ENCODE data around the gene IP6K1. TPM values are rescaled to one million over a fixed set of nuclear protein-coding genes. Genes with fewer than 3 reads are reported as not detected.
A peak's percentile ranks its signal among the peaks of the same experiment; 100 is the strongest.

IP6K1 gene
- total RNA-seq, 1 experiment from 2014 or later, result 30.3 TPM

- Histone ChIP-seq H3K4me3 (peak overlapping the region; percentile 84), H3K4me1 (no peaks in the 10 kb centered on the region), H3K9me3 (replicated peaks) (no peaks in the 10 kb centered on the region), H3K36me3 (no peaks in the 10 kb centered on the region; the same call in 1 of the 2 replicates), H3K27me3 (no peaks in the 10 kb centered on the region), H3K27ac (peak overlapping the region; percentile 83)
- DNase-seq, result no peak
Measured at GRCh38 chr3:49674497-49674983, 111.8 kb downstream of the IP6K1 start.

Other genes with a start within 250 kb of the IP6K1 start
- 0.08 and 0.14 TPM in 2 replicates for gene BSN, start 232.1 kb downstream of the IP6K1 start, total RNA-seq (2014; rRNA removed; shearing (Covaris generic))
- 61.8 and 63.0 TPM in 2 replicates for gene APEH, start 112.2 kb downstream of the IP6K1 start, total RNA-seq (2014; rRNA removed; shearing (Covaris generic))
- 0.84 and 3.3 TPM in 2 replicates for gene MST1, start 97.1 kb downstream of the IP6K1 start, total RNA-seq (2014; rRNA removed; shearing (Covaris generic))
- 12.0 and 12.3 TPM in 2 replicates for gene RNF123, start 97.0 kb downstream of the IP6K1 start, total RNA-seq (2014; rRNA removed; shearing (Covaris generic))
- gene AMIGO3, start 66.9 kb downstream of the IP6K1 start, total RNA-seq (2014; rRNA removed; shearing (Covaris generic)), result 3.9 and 4.2 TPM in 2 replicates
- gene GMPPB, start 62.6 kb downstream of the IP6K1 start, total RNA-seq (2014; rRNA removed; shearing (Covaris generic)), result 12.9 and 14.6 TPM in 2 replicates
- gene CDHR4, start 13.3 kb upstream of the IP6K1 start, total RNA-seq (2014; rRNA removed; shearing (Covaris generic)), result not detected in 2 replicates
- 0.20 and 0.61 TPM in 2 replicates for gene INKA1, start 16.7 kb upstream of the IP6K1 start, total RNA-seq (2014; rRNA removed; shearing (Covaris generic))
- gene UBA7, start 27.4 kb upstream of the IP6K1 start, total RNA-seq (2014; rRNA removed; shearing (Covaris generic)), result 0.85 and 0.99 TPM in 2 replicates
- 14.5 and 15.6 TPM in 2 replicates for gene TRAIP, start 70.0 kb upstream of the IP6K1 start, total RNA-seq (2014; rRNA removed; shearing (Covaris generic))
- not detected in 2 replicates for gene CAMKV, start 83.4 kb upstream of the IP6K1 start, total RNA-seq (2014; rRNA removed; shearing (Covaris generic))
- not detected in 2 replicates for gene MST1R, start 117.3 kb upstream of the IP6K1 start, total RNA-seq (2014; rRNA removed; shearing (Covaris generic))
- gene MON1A, start 143.3 kb upstream of the IP6K1 start, total RNA-seq (2014; rRNA removed; shearing (Covaris generic)), result 5.4 and 6.1 TPM in 2 replicates
- gene RBM6, start 153.6 kb upstream of the IP6K1 start, total RNA-seq (2014; rRNA removed; shearing (Covaris generic)), result 51.0 and 58.1 TPM in 2 replicates

Data from SJCRH30 (cell line).